ENCODE measurements around the gene ABCA2.

DNA sequence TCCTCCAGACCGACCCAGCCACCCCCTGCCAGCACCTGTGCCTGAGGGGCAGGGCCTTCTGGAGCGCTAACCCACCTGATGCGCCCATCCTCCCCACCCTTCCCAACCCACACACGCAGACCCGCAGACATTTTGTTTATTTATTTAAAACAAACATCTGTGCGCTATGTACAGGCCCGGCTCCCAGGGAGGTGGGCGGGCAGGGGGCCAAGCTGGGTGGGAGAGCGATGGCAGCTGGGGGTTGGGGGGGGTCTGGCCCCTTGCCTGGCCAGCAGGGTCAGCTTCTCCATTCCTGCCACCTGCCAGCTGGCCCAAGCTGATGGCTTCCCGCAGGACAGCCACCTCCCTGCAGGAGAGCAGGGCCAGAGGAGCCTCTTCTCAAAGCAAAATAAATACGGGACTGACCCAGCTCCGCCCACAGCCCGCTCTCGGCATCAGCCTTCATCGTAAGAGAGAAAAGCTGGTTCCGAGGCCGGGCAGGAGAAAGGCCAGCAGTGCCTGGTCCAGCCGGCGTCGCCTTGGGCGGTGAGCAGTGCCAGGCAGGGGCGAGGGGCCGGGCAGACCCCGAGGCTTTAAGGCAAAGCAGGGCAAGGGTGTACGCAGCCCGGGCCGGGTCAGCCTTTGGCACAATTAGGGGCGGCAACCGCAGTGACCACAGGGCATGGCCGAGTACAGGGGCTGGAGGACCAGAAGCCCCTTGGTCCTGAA is 20.8 kb downstream of the ABCA2 start:
- TF ChIP-seq POLR2A (IDR thresholded peaks at IDR 0.05; ENCODE audit: low read length) (no peak), GATA1 (IDR thresholded peaks at IDR 0.05; ENCODE audit: low read depth, low read length) (no peak)

Data from erythroblast (primary cell).